Measurements from ENCODE around the gene FHIT.
"Not testable (repeated sequence)": the region's sequence is repeated elsewhere in the genome, so short reads cannot be mapped to it uniquely, and the experiment has no call there.

Gene FHIT

GRCh38 chr3:61226166-61226686 is 25.0 kb downstream of the FHIT start:
- no peak for DNase-seq

GRCh38 chr3:61224823-61225222 is 26.4 kb downstream of the FHIT start:
- no peak for DNase-seq

- DNase-seq: no peak
Observed at GRCh38 chr3:61223451-61223850, 27.8 kb downstream of the FHIT start.

- no peak for DNase-seq
Observed at GRCh38 chr3:61222467-61222866, 28.8 kb downstream of the FHIT start.

GRCh38 chr3:61221759-61222362 is 29.4 kb downstream of the FHIT start:
- DNase-seq: no peak

GRCh38 chr3:61218504-61218903 is 32.7 kb downstream of the FHIT start:
- no peak for DNase-seq

- not testable (repeated sequence) for DNase-seq
Observed at GRCh38 chr3:61216171-61216570, 35.1 kb downstream of the FHIT start.

- no peak for DNase-seq
Observed at GRCh38 chr3:61202086-61202485, 49.2 kb downstream of the FHIT start.

- DNase-seq: no peak
Observed at GRCh38 chr3:61201071-61201470, 50.2 kb downstream of the FHIT start.

GRCh38 chr3:61200270-61200669 is 51.0 kb downstream of the FHIT start:
- no peak for DNase-seq

GRCh38 chr3:61199843-61200242 is 51.4 kb downstream of the FHIT start:
- no peak for DNase-seq

- no peak for DNase-seq
Observed at GRCh38 chr3:61194892-61195538, 56.2 kb downstream of the FHIT start.

GRCh38 chr3:61192222-61192621 is 59.0 kb downstream of the FHIT start:
- DNase-seq: no peak

- not testable (repeated sequence) for DNase-seq
Observed at GRCh38 chr3:61190205-61190604, 61.0 kb downstream of the FHIT start.

GRCh38 chr3:61186030-61186429 is 65.2 kb downstream of the FHIT start:
- DNase-seq: no peak

- DNase-seq: no peak
Observed at GRCh38 chr3:61184956-61185355, 66.3 kb downstream of the FHIT start.

- no peak for DNase-seq
Observed at GRCh38 chr3:61182662-61183061, 68.6 kb downstream of the FHIT start.

GRCh38 chr3:61181874-61182273 is 69.4 kb downstream of the FHIT start:
- no peak for DNase-seq

- DNase-seq: no peak
Observed at GRCh38 chr3:61180206-61180605, 71.0 kb downstream of the FHIT start.

- no peak for DNase-seq
Observed at GRCh38 chr3:61178167-61178566, 73.1 kb downstream of the FHIT start.

GRCh38 chr3:61177450-61177849 is 73.8 kb downstream of the FHIT start:
- no peak for DNase-seq

GRCh38 chr3:61173676-61174075 is 77.6 kb downstream of the FHIT start:
- DNase-seq: no peak

- DNase-seq: no peak
Observed at GRCh38 chr3:61172684-61173083, 78.6 kb downstream of the FHIT start.

- DNase-seq: no peak
Observed at GRCh38 chr3:61172203-61172602, 79.0 kb downstream of the FHIT start.
